GM21529 (cell line): ENCODE results near the gene ZMYM2.
"Not testable (repeated sequence)": the region's sequence is repeated elsewhere in the genome, so short reads cannot be mapped to it uniquely, and the experiment has no call there.

Experiments used
- ATAC-seq: cut with Tn5 transposase; IDR thresholded peaks from one replicate; pipeline ENCODE4 v1.9.1; 2021; ENCODE audit not compliant: unreplicated experiment

The ZMYM2 gene

DNA sequence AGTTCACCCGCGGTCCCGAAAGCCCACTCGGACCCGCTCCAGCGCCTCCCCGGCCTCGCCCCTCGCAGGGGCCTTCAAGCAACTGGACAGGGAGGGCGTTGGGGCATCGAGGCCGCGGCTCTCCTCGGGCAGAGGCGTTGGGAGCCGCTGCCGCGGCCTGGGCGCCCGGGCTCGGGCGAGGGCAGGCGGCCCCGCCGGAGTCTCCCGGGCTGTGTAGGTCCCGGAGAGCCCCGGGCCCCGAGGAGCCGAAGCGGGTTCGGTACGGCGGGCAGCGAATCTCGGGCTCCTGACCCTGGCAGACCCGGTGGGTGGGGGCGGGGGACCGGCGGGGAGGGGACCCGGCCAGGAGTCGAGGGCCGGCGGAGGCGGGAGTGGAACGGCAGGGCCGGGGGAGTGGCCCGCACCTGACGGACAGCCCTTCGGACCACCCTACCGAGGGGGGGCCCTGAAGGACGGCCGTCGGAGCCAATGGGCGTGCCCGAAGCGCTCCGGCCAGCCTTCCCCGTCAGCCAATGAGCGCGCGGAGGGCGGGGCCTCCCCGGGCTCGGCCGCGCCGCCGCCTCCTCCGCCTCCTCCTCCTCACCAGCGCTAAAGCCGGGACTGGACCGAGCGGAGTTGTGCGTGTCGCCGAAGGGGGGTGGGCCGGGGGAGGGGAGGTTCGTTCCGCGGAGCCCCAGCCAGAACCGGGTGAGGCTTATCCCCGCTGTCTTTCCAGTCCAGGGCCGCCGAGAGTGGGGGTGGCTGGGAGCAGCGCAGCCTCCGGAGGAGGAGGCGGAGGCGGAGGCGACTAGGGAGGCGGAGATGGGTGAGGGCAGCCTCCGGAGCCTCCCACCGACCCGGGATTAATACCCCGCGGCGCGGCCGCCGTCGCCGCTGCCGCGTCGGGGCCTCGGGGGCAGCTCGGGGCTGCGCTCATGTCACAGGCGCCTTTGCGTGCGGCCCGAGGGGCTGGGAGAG lies at the start of gene ZMYM2:
ZMYM2 (plus strand) TSS at position 573 of the 957 bp plus-strand sequence. CDS start 34,346 bp downstream, outside the sequence.
- ATAC-seq = peak; percentile 78

DNA sequence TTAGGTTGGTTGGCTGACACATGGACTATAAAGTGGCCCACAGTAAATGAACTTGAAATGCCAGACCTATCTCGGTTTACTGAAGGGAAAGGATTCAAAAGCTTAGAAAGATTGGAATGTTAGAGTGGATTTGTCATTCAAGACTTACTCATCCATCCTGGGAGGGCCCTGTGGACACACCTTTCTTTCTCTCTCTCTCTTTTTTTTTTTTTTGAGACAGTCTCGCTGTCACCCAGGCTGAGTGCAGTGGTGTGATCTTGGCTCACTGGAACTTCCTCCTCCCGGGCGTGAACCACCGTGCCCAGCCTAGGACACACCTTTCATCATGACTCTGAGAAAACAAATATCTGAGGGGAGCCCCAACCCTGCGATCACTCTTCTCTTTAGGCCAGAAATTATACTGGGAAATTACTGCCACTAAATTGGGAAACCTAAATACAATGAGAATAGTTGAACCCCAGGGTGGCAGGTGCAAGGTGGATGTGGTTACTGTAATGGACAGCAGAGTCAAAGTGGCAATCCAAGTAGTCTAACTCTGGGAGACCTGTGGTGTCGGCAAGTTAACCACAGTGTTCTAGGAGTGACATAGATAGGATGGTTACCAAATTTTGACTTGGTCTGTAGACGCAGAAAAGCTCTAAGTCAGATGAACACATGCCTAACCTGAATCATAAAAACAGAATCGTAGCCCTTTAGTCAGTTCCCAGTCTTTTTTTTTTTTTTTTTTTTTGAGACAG lies 48.0 kb upstream of the ZMYM2 start:
- ATAC-seq = no peak

DNA sequence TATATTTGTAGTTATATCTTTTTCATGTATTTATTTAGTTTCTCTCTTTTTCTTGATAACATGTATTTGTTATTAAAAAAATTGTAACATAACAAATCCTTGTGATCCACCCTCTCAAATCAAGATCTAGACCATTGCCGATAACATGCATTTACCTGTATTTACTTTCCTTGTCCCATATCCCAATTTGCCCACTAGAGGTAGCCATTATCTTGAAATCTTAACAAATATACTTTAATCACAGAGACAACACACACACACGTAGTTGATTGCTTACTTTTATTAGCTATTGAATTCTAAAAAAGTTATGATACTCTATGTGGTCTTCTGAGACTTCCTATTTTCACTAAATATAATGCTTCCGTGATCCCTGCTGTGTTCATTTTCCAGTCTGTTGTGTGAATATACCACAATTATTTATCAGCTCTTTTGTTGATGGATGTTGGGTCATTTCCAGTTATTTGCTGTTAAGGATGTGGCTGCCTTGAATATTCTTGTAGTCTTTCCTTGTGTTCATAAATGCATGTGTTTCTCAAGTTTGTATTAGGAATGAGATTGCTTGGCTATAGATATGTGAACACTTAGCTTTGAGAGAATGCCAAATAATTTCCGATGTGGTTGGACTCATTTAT lies 31.3 kb upstream of the ZMYM2 start:
- no peak for ATAC-seq

DNA sequence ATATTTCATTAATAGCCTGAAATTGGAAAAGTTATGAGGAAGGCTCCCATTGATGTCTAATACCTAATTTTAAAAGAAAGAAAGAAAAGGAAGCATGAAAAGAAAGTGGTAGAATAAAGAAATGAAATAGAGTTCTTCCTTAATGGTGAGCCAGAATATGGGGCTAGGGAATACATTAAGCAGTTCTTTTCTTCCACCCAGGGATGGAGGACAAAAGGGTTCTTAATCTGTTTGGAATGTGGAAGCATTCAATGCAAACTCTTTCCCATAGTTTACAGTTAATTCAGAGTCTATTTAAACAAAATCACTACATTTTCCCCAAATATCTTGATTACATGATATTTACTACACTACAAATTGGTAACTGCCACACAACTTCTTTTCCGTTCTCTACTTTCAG lies 18.4 kb upstream of the ZMYM2 start:
- ATAC-seq = no peak

DNA sequence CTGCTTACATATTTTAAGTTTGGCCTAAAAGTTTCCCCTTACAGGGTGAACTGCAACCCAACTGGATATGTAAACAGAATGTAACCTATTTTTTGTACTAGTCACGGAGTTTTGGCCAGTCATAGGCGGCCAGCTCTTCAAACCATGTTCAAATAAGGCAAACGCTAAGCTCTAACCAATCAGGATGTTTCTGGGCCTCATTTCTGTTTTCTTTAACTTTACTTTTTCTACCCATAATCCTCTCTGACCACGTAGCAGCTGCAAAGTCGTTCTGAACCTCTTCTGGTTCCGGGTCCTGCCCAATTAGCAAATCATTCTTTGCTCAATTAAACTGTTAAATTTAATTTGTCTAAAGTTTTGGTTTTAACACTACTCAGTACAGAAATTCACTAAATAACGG lies 8.2 kb upstream of the ZMYM2 start:
- ATAC-seq = no peak

DNA sequence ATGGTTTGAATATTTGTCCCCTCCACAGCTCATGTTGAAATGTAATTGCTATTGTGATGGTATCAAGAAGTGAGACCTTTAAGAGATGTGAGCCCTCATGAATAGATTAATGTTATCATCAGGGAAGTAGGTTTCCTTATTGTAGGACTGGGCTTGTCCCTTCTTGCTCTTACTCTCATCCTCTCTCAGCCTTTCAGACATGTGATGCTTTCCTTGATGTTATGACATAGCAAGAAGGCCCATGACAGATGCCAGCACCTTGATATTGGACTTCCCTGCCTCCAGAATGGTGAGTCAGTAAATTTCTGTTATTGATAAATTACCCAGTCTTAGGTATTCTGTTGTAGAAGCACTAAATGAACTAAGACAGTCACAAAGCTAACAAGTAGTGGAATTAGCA lies 5.7 kb upstream of the ZMYM2 start:
- no peak for ATAC-seq

DNA sequence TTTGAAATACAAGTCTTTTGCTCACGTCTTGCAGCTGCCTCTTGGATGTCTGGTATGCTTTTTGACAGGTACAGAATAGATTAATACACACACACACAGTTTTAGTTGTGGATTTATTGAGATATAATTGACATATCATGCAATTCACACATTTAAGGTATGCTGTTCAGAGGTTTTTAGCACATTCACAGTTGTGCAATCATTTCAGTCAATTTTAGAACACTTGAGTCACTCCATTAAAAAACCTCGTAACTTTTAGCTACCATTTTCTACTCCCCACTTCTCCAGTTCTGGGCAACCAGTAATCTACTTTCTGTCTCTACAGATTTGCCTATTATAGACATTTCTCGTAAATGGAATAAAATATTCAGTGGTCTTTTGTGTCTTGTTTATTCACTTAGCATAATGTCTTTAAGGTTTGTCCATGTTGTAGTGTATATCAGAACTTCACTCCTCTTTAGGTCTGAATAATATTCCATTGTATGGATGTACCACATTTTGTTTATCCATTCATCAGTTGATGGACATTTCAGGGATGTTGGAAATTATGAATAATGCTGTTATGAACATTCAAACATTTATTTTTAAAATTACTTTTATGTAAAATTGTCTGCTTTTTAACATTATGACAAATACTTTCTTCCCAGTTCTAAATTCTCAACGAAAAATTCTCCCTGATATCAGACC lies 2.5 kb upstream of the ZMYM2 start:
- no peak for ATAC-seq

DNA sequence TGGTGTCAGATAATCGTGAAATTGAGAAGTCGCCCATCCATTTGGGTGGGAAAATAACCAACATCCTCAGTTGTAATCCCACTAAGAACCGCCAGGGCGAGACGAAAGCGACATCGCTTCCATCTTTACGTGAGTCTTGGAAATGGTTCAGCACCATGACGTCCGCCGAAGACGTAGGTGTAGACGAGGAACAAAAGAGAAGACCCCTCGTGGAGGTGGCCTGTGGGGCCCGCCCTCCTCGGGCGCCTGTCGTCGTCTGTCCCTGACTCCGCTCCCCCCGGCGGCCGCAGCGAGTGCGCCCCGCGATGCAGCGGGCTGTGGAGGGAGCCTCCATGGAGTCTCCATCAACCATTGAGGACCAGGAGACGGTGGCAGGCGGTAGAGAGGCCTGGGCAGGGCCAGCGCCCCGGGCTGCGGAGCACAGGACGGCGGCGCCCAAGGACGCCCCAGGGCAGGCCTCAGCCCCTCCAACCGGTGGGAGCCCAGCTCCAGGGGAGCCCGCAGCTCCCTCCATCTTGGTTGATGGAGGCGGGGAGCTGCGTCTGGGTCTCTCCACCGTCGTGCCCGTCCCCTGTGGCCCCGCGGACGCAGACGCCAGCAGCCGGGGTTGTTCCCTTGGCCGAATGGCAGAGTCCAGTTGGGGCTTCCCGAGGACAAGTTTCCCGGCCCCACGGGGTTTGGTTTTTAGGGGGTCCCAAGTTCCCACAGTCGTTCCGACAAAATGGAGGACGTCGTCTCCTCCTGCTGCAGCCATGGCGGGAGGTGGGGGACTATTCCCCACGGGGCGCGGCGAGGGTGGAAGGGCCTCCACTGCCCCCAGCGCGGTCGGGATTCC lies 990 bp upstream of the ZMYM2 start:
- peak; percentile 20 for ATAC-seq

DNA sequence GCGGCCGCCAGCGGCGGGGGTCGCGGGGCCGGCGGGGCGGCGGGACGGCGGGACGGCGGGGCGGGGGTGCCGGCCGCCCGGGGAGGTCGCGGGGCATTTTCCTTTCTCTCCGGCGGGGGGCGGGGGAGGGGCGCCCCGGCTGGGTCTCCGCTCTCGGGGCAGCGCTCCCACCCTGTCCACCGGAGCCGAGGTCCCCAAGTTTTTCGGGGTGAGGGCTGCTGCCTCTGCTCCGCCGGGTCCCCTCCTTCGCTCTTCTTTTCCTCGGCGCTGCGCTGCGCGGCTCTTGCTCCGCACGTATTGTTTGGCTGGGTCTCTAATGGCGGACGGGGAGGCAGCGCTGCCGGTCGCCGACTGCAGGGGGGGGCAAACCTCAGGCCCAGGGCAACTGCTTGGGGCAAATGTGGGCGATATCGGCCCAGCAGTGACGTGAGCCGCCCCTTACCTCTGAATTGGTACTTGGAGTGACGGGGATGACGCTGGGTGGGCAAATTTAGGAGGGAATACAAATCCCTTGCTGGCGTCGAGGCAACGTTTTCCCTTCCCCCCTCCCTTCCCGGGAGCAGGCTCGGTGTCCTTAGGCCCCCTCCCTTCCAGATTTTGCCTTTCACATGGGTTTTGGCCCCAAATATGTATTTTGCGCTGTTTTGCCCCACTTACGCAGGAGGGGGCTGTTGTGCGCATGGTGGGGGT lies 759 bp downstream of the ZMYM2 start:
- ATAC-seq = no peak

DNA sequence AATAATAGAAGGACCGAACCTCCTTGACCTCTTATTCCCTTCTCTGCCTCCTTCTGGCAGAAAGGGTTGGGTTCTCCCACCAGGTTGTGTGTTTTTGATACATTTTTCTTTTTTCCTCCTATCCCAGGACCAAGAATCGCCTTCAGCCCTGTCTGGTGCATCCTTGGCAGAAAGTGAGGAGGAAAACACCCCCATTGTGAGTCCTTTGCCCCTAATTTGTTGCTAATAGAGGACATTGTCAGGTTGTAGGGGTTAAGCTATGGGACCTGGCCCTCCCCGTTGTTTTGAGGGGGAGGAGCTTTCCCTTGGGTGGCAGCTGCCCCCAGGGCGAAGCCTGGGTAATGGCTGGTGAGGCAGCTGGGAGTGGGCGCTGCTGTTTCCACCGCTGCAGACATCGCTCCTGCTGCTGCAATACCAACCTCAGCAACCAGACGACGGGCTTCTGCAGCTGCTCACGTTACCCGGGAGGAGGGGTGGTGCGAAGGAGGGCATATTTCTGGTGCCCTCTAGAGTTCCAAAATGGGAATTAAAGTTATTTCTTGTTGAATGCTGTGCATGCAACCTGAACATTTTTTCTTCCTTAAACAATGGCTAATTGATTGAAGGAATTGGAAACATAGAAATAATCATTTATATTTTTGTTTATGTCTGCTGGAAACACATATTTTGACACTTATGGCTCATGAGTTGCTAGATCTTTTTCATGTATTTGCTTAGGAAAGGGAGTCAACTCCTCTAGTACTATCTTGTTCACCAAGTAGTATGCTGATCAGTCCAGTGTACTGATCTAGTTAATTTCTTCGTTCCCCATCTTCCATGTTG lies 1.5 kb downstream of the ZMYM2 start:
- ATAC-seq = peak; percentile 40

DNA sequence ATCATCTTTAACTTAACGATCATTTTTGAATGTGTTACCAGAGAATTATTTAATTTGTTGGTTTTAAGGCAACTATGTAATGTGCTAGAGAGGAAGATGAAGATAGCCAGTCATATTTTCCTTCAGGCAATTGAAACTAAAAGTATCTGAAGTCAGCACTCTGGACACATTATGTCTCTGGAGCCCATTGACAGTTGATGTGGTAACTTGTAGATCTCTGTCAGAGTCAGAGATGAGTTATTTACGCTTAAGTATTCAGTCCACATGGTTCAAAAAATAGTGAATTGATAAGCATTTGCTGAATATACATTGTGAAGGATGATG lies 2.1 kb downstream of the ZMYM2 start:
- ATAC-seq = no peak

DNA sequence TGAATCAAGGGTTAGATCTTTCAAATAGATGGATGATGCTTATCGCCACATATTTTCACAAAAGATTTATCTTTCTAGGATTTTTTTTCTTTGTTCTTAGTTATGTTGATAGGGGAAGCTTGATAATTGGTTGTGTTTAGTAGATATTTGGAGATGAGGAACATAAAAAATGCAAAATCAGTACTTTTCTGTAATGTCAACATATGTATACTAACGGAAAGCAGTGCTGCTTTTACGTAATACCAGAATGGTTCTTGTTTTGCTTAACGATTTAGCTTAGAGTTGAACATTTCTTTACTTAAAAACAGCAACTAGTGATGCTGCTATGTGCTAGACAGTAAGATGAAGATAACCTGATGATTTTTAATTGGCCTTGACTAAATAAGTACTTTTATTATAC lies 3.0 kb downstream of the ZMYM2 start:
- ATAC-seq = no peak

DNA sequence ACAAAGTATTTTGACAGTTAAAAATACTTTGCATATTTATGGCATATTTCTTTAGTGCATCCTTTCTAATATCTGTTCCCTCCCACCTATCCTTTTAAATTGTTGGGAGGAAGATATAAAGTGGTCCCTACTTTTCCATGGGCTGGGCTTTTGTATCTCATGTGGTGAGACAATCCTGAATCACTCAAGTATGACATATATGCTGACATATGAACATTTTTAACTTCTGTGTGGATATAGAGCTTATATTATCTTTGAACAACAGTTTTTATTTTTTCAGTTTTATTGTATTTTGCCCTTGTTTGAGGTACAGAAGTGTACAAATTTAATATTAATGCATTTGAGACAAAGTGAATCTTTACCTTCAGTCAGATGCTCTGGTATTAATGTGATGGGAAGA lies 3.4 kb downstream of the ZMYM2 start:
- no peak for ATAC-seq

DNA sequence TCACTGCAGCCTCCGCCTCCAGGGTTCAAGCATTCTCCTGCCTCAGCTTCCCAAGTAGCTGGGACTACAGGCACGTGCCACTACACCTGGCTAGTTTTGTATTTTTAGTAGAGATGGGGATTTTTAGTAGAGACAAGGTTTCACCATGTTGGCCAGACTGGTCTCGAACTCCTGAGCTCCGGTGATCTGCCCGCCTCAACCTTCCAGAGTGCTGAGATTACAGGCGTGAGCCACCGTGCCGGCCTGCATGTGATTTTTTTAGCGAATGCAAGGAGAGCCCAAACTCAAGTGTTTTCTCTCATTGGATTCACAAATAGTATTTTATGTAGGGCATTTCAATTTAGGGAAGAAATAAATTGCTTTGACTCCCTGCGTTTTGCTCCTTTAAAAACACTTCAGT lies 4.4 kb downstream of the ZMYM2 start:
- no peak for ATAC-seq

DNA sequence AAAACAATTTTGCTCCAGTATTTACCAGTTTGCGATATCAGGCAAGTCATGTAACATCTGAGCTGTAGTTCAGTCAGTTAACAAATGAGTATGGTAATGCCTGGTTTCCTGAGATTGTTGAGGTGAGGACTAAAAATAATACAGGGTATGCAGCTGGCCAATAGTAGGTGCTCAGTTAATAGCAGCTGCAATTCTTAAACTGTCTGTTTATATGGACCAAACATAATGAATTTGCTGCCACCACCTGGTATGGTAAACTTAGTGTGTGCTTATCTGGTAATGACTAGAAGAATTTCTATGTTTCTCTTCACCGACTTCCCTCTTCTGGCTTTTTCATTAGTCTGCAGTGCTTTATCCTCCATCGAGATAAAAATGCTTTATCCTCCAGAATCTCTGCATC lies 9.1 kb downstream of the ZMYM2 start:
- no peak for ATAC-seq

DNA sequence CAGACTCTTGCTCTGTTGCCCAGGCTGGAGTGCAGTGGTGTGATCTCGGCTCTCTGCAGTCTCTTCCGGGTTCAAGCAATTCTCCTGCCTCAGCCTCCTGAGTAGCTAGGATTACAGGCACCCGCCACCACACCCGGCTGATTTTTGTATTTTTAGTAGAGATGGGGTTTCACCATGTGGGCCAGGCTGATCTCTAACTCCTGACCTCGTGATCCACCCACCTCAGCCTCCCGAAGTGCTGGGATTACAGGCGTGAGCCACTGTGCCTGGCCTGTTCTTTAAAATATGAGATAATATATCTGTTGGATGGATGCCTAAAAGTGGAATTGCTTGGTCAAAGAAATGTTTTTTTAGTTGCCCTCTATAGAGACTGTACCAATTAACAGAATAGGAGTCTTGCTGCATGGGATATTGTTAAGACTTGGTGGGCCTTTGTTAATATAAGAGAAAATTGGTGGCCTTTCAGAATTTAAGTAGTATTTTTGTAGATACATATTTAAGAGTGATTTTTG lies 16.0 kb downstream of the ZMYM2 start:
- ATAC-seq = not testable (repeated sequence)

DNA sequence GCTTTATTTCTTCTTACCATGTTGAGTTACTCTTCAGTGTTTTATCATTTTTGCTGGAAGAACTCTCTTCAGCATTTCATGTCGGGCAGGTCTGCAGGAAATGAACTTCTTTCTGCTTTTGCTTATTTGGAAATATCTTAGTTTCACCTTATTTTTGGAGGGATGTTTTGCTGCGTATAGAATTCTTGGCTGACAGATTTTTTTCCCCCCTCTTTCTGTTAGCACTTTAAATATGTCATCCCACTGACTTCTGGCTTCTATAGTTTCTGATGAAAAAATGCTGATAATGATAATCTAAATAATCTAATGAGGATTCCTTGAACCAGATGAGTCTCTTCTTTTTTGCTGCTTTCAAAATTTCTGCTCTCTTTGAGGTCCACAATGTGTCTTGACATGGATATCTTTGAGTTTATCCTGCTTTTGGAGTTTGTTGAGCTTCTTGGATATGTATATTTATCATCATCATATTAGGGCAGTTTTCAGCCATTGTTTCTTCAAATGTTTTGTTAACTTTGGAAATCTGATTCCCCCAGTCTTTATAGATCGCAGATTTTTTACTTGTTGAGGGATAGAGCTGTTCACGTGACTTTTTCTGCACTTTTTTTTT lies 20.4 kb downstream of the ZMYM2 start:
- no peak for ATAC-seq

DNA sequence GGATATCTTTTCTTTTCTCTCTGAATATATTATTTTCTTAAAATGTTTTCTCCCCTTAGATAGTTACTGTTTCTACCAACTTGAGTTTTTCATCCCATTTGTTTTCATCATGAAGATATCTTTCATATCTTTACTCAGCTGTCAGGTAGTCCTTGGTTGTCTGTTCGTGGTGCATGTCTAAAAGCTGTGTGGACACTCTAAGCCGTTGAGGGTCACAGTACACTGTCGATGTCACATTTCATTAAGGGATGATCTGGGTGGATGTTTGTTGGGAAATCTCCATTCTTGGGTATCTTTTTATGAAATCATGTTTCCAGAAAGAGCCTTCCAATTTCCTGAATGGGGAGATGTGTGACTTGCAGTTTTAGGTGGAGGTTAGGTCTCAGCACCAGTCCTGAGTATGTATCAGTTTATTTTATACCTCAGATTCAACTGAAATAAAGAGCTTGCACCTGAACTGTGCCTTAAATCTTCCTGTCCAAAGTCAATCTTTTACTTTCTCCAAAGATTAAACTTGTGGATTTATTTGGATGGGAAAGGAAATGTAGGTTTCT lies 23.2 kb downstream of the ZMYM2 start:
- no peak for ATAC-seq
